GM12873 (cell line): Measurements from ENCODE around the gene THSD7B.

Experiments used
- TF ChIP-seq, protein P1 (sequence below): IDR thresholded peaks from 2 replicates; pipeline ENCODE4 v1.5.1; 2012; ENCODE audit warnings: low read depth, mild to moderate bottlenecking, moderate library complexity, low read length, control low read depth; ENCODE audit not compliant: insufficient read depth; ENCODE audit errors: missing control alignments

Gene THSD7B

DNA sequence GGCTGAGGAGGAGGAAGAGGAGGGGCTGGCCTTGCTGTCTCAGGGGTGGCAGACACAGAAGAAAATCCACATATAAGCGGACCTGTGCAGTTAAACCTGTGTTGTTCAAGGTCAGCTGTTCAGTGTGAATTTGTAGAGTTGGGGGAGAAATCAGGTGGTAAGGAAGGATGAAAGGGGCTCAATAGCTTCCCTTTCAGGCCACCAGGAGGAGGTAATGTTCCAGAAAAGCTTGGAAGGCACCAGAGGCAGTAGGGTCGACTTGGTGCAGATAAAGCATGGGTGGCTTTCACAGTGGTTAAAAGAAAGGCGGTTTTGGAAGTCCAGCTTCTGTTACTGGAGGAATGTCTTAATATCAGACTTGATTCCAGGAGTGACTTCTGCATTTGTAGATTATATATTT is 167.4 kb downstream of the THSD7B start:
- TF ChIP-seq, protein P1, sequence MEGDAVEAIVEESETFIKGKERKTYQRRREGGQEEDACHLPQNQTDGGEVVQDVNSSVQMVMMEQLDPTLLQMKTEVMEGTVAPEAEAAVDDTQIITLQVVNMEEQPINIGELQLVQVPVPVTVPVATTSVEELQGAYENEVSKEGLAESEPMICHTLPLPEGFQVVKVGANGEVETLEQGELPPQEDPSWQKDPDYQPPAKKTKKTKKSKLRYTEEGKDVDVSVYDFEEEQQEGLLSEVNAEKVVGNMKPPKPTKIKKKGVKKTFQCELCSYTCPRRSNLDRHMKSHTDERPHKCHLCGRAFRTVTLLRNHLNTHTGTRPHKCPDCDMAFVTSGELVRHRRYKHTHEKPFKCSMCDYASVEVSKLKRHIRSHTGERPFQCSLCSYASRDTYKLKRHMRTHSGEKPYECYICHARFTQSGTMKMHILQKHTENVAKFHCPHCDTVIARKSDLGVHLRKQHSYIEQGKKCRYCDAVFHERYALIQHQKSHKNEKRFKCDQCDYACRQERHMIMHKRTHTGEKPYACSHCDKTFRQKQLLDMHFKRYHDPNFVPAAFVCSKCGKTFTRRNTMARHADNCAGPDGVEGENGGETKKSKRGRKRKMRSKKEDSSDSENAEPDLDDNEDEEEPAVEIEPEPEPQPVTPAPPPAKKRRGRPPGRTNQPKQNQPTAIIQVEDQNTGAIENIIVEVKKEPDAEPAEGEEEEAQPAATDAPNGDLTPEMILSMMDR: peak; percentile 54

DNA sequence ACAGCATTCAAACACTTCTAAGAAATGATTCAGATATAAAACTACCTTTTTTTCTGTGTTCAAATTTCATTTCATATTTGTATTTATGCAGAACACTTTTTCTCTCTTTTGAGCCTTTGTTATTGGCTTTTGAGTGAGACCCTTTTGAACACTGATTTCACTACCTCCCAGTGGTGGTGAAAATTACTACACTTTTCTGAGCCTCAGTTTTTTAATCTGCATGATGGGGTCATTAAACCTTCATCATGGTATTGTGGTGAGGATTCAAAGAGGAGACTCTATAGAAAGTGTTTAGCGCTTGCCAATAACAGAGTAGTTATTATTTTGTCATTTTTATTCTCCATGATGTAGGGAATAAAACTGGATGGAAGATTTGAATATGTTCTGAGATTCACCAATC is 169.8 kb downstream of the THSD7B start:
- TF ChIP-seq, protein P1: peak; percentile 19

DNA sequence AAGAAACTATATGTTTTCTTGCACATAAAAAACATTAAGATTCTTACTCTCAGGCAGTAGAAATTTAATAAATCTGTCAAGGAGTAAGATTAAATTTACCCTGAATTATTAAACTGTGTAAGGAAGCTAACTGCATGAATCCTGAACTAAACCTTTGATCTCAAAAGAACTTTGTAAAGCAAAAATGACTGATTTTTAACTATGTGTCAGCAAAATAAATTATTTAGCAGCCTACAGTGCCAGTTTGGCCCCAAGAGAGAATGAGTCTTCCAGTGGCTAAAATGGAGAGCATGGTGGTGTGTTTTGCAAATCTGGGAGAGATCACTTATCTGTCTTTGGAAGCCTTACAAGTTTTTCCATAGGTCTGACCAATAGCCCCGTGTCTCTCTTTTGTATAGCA is 190.7 kb downstream of the THSD7B start:
- TF ChIP-seq, protein P1: no peak

DNA sequence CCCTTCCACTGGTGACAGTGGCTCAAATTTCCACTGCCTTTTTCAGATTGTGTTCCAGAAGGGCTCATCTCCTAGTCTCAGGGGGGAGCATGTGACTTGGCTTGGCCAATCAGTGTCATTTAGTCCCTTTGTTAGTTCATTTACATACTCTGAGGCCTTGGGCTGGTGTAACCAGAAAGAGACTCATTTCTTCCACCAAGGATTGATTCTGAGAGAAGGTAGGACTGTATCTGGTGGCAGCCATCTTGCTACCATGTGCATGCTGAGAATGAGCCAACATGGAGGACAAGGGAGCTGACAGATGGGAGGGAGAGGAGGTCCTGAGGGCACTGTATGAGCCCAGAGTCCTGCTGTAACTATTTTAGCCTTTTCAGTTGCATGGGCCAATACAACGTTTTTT is 191.7 kb downstream of the THSD7B start:
- TF ChIP-seq, protein P1: no peak

DNA sequence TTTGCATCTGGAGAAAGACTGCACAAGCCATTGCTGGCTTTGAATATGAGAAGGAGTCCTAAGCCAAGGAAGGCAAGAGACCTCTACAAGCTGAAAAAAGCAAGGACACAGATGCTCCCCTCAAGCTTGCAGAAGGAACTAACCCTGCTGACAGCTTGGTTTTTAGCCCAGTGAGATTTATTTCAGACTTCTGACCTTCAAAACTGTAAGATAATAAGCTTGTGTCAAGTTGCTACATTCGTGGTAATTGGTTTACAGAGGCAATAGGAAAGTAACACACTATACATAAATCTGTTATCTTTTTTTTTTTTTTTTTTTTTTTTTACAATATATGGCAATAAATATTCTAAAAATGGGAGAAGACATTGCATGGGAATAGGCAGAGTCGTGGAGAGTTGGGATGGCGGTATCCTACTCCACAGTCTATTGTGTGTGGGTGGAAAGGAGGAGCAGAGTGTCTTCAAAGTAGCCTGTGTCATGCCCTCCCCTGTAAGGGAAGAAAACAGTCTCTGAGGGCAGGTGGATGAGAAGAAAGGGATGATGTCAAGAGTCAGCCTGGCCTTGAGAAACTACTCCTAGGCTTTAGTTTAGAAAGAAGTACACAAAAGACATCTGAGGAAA is 196.9 kb downstream of the THSD7B start:
- TF ChIP-seq, protein P1: no peak

DNA sequence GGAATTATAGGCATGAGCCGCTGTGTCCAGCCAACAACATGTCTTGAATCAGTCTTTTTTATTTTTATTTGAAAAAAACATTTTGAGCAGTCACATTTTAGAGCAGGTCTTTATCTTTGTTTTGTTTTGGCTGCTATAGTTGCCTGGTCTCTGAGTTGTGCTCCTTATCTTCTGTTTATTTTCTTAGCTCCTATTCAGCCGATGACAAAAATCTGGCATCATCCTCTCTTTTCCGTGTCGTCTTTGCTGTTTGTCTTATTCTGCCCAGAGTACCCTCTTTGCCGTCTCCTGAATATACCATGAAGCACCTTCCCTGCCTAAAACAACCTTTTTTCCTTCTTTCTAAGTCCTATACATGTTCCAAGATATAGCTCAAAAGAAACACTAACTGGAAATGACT is 201.1 kb downstream of the THSD7B start:
- TF ChIP-seq, protein P1: no peak

DNA sequence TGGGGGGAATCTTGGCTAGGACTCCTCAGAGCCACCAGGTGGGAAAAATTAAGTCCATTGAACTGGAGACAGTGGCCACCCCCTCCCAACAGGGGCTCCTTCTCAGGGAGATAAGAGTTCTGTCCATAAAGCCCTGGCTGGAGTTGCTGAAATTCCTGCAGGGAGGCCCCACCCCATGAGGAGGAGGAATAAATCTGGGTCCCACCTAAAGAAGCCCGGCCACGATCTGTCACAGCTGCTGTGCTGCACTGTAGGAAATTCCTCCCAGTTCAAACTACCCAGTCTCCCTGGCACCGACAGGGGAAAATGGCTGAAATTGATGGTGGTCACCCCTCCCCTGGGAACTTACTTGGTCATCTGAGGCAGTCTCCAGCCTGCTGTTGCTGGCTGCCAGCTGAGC is 215.0 kb downstream of the THSD7B start:
- TF ChIP-seq, protein P1: no peak
